ENCODE data around the gene TJP1. TPM values are rescaled to one million over a fixed set of nuclear protein-coding genes. Genes with fewer than 3 reads are reported as not detected.
"Not testable (repeated sequence)": the region's sequence is repeated elsewhere in the genome, so short reads cannot be mapped to it uniquely, and the experiment has no call there.

Gene TJP1
- total RNA-seq, 1 donor from 2014 or later, result 90.6 TPM

DNA sequence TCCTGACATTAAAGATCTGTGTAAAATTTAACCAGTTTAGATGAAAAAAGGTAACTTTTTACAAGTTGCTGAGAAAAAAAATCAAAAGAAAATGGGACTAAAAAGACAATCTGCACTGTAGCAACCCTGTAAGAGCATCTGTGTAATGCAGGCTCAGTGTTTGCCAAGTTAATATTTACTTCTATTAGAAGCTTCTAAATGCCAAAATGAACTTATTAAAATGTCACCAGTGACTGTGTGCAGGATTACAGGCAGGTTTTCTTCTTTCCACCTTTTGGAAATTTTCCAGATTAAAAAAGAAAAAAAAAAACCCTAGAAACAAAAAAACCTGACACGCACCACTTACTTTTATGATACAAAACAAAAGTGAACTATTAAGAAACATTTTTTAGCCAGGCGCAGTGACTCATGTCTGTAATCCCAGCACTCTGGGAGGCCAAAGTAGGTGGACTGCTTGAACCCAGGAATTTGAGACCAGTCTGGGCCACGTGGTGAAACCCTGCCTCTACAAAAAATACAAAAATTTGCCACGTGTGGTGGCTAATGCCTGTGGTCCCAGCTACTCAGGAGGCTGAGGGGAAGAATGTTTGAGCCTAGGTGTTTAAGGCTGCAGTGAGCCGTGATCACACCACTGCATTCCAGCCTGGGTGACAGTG, 87.2 kb downstream of the TJP1 start:
- H3K36me3 Mint-ChIP-seq (ENCODE audit: low read depth), result peaks cover 21% of the 10 kb centered on the region
- H3K4me3 Mint-ChIP-seq, result no peak overlapping the region
- no peak for DNase-seq (ENCODE audit: low read depth, low spot score)
- H3K4me1 Mint-ChIP-seq, result no peaks in the 10 kb centered on the region
- TF ChIP-seq, protein P1, sequence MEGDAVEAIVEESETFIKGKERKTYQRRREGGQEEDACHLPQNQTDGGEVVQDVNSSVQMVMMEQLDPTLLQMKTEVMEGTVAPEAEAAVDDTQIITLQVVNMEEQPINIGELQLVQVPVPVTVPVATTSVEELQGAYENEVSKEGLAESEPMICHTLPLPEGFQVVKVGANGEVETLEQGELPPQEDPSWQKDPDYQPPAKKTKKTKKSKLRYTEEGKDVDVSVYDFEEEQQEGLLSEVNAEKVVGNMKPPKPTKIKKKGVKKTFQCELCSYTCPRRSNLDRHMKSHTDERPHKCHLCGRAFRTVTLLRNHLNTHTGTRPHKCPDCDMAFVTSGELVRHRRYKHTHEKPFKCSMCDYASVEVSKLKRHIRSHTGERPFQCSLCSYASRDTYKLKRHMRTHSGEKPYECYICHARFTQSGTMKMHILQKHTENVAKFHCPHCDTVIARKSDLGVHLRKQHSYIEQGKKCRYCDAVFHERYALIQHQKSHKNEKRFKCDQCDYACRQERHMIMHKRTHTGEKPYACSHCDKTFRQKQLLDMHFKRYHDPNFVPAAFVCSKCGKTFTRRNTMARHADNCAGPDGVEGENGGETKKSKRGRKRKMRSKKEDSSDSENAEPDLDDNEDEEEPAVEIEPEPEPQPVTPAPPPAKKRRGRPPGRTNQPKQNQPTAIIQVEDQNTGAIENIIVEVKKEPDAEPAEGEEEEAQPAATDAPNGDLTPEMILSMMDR (conservative IDR thresholded peaks at IDR 0.05), result no peak
- no peak overlapping the region for H3K27ac Mint-ChIP-seq (ENCODE audit: unreplicated experiment)
- no peaks in the 10 kb centered on the region for H3K9me3 Mint-ChIP-seq
- no peaks in the 10 kb centered on the region for H3K27me3 Mint-ChIP-seq (ENCODE audit: low read depth)

DNA sequence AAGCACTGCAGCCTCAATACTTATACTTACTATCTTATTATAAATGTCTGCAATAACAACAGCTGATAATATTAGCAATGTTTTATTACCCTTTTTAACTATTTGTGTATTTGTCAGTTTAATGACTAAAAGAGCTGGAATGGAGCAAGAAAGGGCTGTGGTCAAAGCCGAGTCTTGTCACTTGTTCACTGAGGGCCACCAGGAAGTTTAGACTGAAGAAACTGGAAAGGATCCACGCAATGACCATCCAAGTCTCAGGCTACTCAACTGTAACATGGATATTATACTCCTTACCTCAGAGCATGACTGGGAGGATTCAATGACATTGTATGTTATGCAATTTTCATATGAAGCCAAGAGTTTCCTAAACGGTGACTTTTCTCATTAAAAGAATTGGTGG, 90.4 kb downstream of the TJP1 start:
- DNase-seq (ENCODE audit: low read depth, low spot score), result no peak
- TF ChIP-seq, protein P1 (conservative IDR thresholded peaks at IDR 0.05), result no peak
- peaks cover 30% of the 10 kb centered on the region for H3K36me3 Mint-ChIP-seq (ENCODE audit: low read depth)
- H3K4me3 Mint-ChIP-seq, result no peak overlapping the region
- H3K9me3 Mint-ChIP-seq, result no peaks in the 10 kb centered on the region
- no peak overlapping the region for H3K27ac Mint-ChIP-seq (ENCODE audit: unreplicated experiment)
- H3K4me1 Mint-ChIP-seq, result no peaks in the 10 kb centered on the region
- H3K27me3 Mint-ChIP-seq (ENCODE audit: low read depth), result no peaks in the 10 kb centered on the region

DNA sequence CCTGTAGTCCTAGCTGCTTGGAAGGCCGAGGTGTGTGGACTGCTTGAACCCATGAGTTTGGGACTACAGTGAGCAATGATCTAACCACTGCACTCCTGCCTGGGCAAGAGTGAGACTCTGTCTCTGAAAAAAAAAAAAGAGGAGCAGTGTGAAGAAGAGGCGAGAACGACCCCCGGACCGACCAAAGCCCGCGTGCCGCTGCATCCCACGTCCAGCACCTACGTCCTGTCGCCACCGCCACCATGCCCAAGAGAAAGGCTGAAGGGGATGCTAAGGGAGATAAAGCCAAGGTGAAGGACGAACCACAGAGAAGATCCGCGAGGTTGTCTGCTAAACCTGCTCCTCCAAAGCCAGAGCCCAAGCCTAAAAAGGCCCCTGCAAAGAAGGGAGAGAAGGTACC, 91.8 kb downstream of the TJP1 start:
- not testable (repeated sequence) for DNase-seq (ENCODE audit: low read depth, low spot score); H3K27me3 Mint-ChIP-seq (ENCODE audit: low read depth); H3K9me3 Mint-ChIP-seq; H3K4me1 Mint-ChIP-seq; H3K4me3 Mint-ChIP-seq; H3K27ac Mint-ChIP-seq (ENCODE audit: unreplicated experiment)
- peaks cover 35% of the 10 kb centered on the region for H3K36me3 Mint-ChIP-seq (ENCODE audit: low read depth)

DNA sequence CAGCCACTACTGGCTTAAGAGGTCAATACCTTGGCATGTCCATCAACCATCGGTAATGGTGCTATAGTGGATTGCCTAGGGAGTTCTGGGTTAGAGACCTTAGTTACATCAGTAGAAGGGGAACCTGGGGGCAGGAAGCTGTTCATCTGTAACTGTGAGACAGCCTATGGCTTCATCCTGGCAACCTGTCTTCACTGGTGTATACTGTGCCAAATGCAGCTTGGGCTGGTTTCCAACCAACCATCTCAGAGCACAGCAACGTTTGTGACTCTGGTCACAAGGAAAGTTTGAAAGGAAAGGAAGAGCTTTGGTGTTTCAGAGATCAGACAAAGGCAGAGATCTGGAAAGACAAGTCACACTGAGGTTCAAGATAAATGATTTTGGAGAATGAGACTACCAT, 93.8 kb downstream of the TJP1 start:
- Mint-ChIP-seq H3K27ac (ENCODE audit: unreplicated experiment) (no peak overlapping the region), H3K4me1 (no peaks in the 10 kb centered on the region), H3K4me3 (no peak overlapping the region), H3K9me3 (peaks cover 3% of the 10 kb centered on the region), H3K36me3 (ENCODE audit: low read depth) (peaks cover 49% of the 10 kb centered on the region), H3K27me3 (ENCODE audit: low read depth) (no peaks in the 10 kb centered on the region)
- no peak for DNase-seq (ENCODE audit: low read depth, low spot score)
- TF ChIP-seq, protein P1 (conservative IDR thresholded peaks at IDR 0.05), result no peak

DNA sequence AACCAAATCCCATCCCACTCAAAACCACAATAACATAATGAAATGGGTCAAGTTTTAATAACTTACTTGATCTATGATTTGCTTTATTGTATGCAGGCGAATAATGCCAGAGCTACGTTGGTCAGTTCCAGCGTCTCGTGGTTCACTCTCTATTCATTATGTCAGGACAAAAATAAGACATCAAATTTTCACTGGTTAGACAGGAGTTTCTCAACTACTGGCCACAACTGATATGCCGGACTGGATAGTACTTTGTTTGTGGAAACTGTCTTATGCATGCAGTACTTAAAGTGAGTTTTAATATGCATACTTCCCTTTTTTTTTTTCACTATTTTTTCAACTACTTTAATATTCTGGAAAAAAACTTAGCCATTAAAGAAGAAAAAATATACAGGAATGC, 94.4 kb downstream of the TJP1 start:
- Mint-ChIP-seq H3K4me3 (no peak overlapping the region), H3K36me3 (ENCODE audit: low read depth) (peaks cover 54% of the 10 kb centered on the region), H3K27ac (ENCODE audit: unreplicated experiment) (no peak overlapping the region), H3K9me3 (peaks cover 8% of the 10 kb centered on the region), H3K27me3 (ENCODE audit: low read depth) (no peaks in the 10 kb centered on the region), H3K4me1 (no peaks in the 10 kb centered on the region)
- TF ChIP-seq, protein P1 (conservative IDR thresholded peaks at IDR 0.05), result no peak
- DNase-seq (ENCODE audit: low read depth, low spot score), result no peak

DNA sequence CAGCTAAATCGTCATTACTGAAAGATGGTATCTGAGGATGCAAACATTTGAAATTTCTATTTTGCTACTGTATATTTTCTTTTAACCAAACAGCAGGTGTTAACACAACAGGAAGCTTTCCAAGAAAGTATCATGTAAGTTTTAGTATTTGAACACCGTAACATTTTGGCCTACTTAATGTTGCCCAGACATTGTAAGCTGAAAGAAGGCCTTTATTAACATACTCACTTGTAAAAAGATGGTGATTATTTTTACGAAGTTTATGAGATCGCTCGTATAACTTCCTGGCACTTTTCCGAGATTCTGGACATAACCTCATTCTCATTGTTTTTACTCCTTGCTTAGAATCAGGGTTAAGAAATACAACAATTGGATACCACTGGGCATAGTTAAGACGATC, 95.7 kb downstream of the TJP1 start:
- no peak for DNase-seq (ENCODE audit: low read depth, low spot score)
- Mint-ChIP-seq H3K9me3 (peaks cover 11% of the 10 kb centered on the region), H3K27ac (ENCODE audit: unreplicated experiment) (no peak overlapping the region), H3K4me3 (no peak overlapping the region), H3K4me1 (no peaks in the 10 kb centered on the region), H3K27me3 (ENCODE audit: low read depth) (no peaks in the 10 kb centered on the region), H3K36me3 (ENCODE audit: low read depth) (peaks cover 67% of the 10 kb centered on the region)
- TF ChIP-seq, protein P1 (conservative IDR thresholded peaks at IDR 0.05), result no peak

Measured in neural crest cell (in vitro differentiated cells).